Measurements from ENCODE around the gene SLU7.
A peak's percentile ranks its signal among the peaks of the same experiment; 100 is the strongest.

The SLU7 gene

DNA sequence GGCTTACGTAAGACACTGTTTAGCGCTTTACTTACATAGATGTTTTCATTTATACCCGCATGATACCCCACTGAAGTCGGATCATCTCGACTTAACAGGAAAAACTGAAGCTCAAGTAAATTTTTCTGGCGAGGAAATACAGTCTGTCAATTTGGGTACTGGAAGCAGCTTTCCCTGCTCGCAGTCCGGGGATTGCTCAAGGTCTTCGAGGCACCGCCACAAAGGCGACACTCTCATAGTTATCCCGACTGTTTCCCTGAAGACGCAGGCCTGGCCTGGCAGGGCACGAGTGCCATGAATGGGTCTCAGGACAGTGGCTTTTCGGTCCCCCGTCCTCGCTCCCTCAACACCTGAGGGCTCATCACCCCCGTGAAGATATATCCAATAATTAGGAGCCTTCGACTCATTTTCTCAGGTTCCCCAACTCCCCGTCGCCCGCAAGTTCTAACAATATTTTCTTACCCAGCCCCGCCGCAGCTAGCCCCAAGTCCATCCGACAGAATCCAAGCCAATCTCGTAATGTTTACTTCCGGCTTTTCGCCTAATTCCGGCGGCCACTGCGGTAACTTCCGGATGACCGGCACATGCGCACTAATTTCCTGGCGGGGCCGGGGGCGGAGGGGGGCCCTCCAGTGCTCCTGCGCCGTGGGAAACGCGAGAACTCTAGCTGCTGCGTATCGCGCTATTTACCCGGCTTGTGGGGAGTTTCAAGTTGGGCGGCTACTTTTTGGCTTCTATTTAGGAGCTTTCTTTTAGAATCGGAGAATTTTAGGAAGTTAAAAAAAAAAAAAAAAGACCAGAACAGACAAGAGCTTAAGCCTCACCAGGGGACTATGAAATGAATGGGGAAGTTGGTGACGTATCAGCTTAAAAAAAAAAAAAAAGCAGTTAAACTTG, at the start of gene SLU7:
TSS of gene SLU7 (minus strand) at position 521 of the 897 bp plus-strand sequence. CDS start 3,787 bp downstream, outside the sequence.
- DNase-seq, result peak; percentile 97

DNA sequence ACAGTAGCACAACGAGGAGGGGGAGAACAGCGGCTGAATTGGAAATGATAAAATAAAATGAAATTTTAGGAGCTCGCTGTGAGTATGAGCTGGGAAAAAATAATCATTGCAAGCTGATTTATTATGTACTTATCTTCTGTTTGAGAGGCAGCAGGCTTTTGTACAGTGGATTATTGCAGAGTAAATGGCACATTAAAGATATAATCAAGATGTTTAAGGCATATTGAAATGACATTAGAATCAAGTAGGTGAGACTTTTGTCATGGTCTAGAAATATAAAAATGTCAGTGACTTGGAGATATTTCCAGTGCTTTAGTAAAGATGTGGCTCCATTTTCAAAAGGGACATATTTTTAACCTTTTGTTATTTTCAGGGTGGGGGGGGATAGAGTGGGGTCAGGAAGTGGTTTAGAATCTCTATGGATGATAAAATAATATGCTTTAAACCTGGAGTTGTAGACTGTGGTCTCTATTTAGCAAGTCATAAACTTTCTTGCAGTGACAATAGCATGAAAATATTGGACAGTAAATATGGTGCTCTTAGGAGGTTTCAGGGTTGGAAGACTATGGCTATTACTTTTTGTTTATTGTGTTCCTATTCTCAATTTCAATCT, 49.6 kb upstream of the SLU7 start:
- DNase-seq, result no peak

DNA sequence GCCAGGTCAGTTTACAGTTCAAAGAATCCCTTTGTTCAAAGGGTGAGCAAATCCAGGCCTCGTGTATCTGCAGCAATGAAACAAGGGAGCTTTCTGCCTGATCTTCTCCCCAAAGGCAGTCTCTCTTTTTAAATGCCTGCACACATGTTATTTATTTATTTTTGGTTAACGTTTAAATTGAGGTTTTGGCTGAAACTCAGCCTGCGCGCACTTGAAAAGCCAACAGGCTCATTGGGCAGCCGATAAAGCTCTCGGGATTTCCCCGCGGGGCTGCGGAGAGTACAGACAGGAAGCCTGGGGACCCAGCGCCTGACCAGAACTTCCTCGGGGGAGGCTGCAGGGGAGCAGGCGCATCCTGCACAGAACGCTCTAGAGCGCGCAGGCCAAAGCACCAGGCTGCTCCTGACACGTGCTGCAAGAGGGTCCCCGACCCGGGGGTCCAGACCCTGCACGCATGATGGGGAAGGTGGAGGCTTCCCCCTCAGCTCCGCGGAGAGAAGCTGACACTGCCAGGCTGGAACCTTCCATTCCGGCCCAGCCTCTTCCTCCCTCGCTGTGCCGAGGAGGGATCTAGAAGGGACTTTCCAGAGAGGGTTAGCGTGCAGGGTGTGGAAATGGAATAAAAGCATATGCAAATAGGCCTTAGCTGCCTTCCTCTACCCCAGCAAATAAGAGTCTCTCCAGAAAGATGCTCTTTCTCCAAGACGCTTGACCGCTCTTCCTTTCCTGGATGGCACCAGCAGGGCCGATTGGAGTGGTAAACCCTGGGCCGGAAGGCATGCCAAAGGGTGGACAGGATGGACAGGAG, 48.9 kb upstream of the SLU7 start:
- DNase-seq, result peak; percentile 70

DNA sequence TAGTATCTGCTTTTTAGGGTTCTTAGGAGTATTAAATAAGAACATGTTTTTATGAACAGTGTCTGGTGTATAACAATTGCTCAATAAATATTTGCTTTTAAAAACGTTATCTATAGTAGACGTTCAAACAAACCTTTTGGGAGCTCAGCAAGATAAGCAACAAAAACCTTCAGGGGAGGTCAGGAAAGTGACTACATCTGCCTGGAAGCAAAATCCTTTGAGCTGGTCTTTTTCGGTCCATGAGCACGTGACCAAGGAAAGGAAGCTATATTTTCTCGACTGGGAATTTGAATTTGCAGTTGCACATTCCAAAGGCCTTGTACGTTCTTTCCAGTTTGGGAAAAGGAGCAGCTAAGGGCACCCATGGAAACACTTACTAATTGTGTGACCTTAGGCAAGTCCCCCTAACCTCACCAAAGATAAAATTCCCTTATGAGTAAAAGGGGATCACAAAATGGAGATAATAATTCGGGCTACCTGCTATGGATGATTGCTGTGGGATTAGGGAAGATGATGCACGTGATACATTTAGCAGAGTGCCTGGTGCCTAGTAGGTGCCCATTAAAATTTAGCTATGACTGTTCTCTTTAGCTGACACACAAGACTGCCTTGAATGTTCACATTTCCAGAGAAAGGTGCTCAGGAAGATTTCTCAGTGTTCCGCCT, 48.1 kb upstream of the SLU7 start:
- DNase-seq, result no peak

DNA sequence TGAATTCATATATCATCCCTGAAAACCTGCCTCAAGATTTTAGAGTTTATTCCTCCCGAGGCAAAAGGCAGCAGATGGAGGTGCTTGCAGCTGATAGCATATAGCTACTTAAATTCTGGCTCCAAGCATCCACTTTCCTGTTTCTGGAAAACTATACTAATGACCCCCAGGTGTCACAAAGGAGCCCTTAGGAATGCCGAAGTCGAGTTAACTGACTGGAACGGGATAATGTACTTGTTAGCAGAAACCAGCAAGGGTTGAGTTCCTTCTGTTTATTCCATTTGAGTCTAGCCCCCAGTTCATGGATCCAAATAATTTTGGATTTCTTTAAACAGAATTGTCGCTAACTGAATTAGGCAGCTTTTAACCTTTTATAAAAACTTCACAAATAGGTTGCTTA, 47.2 kb upstream of the SLU7 start:
- DNase-seq, result no peak

DNA sequence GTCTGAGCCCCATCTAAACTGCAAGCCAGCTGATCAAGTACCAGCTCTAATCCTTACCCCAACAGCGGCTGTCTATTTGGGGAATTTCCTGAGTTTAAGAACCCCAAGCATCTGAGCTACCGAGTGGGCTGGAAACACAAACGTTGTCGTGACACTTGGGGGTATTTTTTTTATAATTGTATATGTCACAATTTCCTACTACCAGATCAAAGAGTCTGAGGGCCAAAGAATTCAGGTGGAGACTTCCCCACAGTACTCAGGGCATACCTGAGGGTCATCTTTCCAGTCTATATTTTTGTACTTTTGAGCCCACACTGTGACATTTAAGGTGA, 45.6 kb upstream of the SLU7 start:
- DNase-seq, result no peak

DNA sequence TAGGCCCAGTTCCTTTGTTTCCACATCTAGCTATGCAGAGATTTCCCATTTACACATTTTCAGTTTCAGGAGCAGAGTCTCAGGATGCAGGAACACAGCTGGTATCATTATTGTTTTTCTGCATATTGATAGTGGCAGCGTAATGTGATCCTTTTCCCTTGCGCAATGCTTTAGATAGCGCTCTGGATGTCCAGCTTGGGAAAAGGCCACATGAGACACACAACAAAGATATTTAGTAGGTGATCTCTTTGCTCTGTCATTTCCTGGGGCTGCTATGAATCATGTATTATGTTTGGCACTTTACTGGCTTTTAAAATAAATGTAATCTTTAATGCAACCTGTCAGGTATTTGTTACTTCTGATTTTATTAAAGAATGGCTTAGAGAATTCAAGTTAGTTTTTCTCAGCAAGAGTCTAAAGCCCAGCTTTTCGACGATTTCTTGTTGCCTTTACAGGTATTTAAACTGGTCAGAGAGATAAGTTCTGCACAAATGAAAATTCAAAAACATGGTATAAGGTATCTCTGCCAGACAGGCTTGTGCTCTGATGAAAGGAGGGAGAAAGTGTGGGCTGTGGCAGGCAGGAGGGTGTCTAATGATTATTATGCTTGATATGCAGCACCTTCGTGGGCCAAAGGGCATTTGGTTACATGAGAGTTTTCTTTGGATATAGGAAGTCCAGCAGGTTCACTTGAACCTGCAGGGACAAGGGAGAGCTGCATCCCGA, 45.0 kb upstream of the SLU7 start:
- no peak for DNase-seq

DNA sequence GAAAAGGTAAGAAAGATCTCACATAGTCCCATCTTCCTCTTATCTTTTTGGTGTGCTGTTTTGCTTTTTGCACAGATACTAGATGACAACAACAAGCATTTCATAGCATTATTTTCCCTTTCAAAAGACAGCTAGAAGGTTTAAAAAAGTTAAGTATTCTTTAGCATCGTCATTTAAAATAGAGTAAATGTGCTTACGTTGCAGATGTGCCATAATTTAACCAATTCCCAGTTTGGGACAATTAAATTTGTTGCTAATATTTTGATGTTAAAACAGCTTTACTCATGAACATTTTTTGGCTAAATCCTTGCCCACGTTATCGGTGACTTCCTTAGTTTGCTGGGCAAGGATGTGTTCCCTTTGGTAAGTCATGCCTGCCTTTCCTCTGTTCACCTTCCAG, 44.3 kb upstream of the SLU7 start:
- DNase-seq, result no peak

DNA sequence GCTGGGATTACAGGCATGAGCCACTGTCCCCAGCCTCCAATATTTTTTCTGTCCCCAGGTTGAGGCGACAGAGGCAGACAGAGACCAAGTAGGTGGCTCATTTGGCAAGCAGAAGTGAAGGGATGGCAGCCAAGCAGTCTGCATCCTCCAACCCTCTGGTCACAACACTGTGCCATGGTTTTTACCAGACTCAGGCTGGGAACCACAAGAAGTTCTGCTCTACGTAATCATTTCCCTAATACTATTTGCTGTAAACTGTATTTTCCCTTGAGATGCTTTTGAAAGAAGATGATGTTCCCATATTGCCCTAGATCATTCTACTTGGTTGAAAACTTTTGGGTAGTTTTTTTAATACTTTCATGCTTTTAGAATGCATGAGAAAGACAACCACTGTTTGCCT, 43.3 kb upstream of the SLU7 start:
- no peak for DNase-seq

DNA sequence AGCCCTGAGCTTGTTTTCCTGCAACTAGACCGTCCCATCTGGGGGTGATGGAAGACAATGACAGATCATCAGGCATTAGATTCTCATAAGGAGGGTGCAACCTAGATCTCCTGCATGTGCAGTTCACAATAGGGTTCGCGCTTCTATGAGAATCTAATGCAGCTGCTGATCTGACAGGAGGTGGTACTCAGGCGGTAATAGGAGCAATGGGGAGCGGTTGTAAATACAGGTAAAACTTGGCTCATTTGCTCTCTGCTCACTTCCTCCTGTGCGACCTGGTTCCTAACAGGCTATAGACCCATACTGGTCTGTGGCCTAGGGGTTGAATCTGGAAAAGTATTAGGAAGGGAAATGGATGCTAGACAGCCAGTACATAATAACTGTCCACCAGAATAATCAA, 42.5 kb upstream of the SLU7 start:
- no peak for DNase-seq

DNA sequence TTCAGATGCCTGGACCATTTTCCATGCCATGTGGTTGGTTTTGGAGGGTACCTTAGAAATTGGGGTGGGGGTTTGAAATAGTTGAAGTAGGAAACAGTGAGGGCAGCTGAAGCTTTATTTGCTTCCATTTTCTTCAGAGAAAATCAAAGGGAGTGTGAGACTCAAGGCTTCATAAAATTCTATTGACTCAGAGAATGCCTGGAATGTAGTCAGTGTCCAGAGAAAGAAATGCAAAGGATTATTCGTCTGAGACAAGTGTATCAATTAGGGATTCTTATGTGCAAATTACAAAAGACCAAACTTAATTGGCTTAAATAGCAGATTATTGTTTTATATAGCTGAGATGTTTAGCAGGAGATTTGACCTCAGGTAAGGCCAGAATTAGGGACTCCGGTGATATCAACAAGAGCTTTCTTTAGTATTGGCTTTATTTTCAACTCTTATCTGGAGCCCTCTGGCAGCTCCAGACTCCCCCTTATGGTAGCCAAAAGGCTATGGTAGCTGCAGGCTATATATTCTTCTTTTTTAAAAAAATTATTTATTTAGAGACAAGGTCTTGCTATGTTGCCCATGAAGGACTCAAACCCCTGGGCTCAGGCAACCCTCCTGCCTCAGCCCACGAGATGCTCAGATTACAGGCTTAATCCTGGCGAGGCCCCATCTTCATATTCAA, 41.6 kb upstream of the SLU7 start:
- no peak for DNase-seq

DNA sequence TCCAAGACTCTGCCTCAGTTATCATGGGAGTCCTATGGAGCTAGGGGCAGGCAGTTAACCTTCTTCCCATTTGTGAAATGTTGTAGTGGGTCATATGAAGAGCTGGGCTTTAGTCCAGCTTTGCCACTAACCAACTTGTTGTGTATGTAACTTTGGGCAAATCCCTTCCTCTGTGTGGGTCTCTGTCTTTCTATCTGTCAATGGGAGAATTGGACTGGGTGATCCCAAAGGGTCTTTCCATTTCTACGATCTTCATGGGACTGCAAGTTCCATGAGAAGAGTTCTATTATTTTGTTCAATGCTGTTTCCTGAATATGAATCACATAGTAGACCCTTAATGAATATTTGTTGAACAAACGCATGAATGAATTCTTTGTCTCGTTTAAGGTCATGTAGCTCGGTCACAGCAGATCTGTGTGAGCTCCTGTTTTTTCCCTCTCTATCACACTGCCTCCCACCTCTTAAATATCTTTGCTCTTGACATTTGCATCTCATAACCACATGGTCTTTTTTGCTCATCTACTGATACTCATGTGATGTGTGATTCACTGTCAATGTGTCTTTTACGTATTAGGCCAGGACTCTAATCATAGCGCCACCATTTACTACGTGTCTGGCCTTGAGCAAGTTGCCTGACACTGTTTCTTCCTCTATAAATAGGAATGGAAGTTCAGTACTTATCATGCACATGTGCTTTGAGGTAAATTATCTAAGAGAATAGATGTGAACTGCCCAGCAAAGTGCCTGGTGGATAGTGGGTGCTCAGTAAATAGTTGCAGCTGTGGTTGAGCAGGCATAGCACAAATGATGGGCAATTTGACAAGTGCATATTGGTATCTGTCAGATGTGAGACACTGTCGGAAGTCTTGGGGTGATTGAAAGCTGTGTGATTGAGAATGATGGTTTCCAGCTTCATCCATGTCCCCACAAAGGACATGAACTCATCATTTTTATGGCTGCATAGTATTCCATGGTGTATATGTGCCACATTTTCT, 40.2 kb upstream of the SLU7 start:
- no peak for DNase-seq

DNA sequence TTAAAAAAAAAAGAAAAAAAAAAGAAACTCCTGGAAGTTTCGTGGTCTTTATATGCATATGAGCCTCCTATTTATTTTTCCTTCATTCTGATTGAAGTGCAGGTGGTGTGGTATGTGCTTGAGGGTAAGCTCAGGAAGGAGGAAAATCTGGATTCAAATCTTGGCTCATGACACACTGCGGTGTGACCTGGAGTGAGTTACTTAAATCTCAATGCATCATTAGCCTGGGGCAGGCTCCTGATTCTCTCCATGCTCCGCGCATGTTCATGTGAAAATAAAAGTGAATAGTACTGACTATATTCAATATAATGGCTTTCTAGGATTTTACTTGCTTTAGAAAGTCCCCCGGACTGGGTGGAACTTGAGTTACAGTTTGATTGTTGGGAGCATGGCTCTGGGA, 38.4 kb upstream of the SLU7 start:
- DNase-seq, result no peak

DNA sequence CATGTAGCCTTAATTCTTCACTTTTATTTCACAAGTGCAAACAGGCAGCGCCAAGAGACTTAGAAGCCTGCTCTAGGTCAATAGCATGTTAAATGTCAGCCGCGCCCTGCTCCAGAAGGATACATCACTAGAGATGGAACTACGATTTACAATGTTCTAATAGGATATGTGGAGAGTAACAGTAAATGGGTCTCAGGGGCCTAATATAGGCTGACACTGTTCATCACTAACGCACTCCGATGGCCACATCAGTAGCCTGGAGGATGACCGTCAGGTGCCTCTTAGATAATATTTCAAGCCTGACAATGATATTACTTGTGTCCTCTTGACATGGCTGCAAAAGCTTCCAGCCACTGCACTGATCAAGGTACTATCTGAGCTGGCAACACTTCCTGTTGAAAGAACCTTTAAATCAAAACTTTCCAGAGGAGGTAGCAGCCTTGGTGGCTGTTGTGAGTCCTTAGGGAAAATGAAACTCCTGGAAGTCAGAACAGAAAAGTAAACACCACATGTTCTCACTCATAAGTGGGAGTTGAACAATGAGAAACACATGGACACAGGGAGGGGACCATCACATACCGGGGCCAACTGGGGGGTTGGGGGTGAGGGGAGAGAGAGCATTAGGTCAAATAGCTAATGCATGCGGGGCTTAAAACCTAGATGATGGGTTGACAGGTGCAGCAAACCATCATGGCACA, 37.7 kb upstream of the SLU7 start:
- no peak for DNase-seq

DNA sequence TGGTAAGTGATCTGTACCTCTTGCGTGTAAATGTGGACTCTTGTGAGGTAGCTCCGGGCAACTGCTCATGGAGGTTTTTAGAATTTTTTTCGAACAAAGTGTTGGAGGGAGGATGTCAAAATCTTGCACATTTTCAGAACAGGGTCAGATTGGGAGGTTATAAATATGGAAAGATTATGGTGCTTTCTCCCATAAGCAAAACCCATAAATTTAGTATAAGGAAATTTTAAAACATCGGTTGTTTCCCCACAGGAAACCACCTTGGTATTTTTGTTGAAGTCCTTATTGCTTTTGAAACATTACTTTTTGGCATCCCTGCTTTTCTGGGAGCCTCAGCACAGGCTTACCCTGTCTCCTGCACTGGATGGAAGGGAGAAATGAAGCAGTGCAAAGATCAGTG, 36.7 kb upstream of the SLU7 start:
- no peak for DNase-seq

DNA sequence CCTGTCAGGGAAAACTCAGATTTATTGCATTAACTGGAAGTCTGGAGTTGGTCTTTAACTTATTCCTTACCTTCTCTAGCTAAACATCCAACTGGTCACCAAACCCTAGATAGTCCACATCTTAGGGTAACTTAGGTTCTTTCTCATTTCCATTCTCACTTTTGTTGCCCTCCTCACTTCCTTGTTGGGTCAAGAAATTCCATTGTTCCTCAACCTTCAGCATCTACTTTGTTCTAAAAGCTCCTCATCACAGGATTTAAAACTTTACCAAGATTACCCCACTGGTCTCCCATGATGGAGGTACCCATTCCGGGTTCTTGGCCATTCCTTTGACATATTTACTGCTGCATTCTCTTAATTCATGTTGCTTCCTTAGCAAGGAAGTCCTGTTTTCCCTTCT, 34.9 kb upstream of the SLU7 start:
- no peak for DNase-seq

DNA sequence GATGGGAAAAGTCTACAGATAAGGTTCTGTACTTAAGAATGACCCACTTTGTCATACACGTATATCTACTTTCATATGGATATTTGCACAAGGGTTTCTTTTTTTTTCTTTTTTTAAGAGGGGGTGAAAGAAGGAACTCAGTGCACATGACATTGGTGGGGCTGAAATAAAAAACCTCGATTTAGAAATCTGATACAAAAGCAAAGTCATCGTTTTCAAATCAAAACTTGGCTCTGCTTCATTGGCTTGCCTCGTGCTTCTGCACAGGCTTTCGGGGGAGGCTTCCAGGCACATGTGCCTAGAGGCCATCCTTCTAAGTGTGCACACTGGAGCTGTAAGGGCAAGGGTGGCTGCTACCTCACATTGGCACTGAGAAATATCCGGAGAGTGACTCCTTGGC, 33.9 kb upstream of the SLU7 start:
- DNase-seq, result no peak

DNA sequence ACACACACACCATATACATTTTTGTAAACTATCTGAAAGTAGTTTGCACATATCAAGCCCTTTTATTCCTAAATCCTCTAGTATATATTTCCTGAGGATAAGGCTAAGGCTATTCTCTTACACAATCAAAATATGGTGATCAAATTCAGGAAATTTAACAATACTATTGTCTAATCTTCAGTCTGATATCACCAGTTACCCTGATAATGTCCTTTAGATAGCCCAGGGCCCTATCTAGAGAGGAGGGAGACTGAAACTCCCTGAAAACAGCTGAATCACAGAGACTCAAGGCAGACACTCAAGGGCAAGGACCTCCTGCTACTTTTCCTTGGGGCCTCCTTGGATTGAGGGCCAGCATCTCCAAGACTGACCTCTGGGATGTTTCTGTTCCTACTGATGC, 33.2 kb upstream of the SLU7 start:
- DNase-seq, result no peak

DNA sequence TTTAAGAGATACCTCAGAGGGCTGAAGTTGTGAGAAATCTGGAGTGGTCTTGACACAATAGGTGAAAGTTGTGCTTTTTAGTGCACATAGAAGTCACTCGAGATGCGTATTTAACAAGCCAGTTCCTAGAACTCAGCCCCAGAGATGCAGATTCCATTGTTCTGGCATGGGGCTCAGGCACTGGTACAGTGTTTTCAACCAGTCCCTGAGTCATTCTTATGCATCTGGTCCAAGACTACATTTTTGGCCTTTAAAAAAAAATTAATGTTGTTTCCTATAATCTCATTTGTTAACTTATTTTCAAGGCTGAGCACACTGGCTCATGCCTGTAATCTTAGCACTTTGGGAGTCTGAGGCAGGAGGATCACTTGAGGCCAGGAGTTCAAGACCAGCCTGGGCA, 32.4 kb upstream of the SLU7 start:
- DNase-seq, result no peak
